Fibroblast of lung (primary cell): ENCODE data around the gene ARMC2. TPM values are rescaled to one million over a fixed set of nuclear protein-coding genes. Genes with fewer than 3 reads are reported as not detected.

Experiments
- DNase-seq, 2 donors: peaks; one replicate each; pipeline versions ENCODE4 v3.0.0 to v3.0.0-alpha.2; 2010; ENCODE audit warnings: low read depth in 2 of 2
- H2AFZ ChIP-seq: 2 replicates; pipeline ENCODE4 v1.5.1; 2012; ENCODE audit warnings: low read length, control low read depth, inconsistent platforms
- H3K27ac ChIP-seq: 2 replicates; pipeline ENCODE4 v1.5.1; 2011; ENCODE audit warnings: low read length, control low read depth; ENCODE audit not compliant: insufficient read depth
- H3K27me3 ChIP-seq: 2 replicates; pipeline ENCODE4 v1.5.1; 2011; ENCODE audit warnings: mild to moderate bottlenecking, low read length; ENCODE audit not compliant: control insufficient read depth, insufficient read depth
- H3K36me3 ChIP-seq: 2 replicates; pipeline ENCODE4 v1.5.1; 2011; ENCODE audit warnings: low read length; ENCODE audit not compliant: control insufficient read depth, insufficient read depth
- H3K4me1 ChIP-seq: 2 replicates; pipeline ENCODE4 v1.5.1; 2011; ENCODE audit warnings: low read length; ENCODE audit not compliant: control insufficient read depth, insufficient read depth; ENCODE audit errors: extremely low read depth
- H3K4me2 ChIP-seq: 2 replicates; pipeline ENCODE4 v1.5.1; 2011; ENCODE audit warnings: low read length, control low read depth; ENCODE audit not compliant: insufficient read depth; ENCODE audit errors: extremely low read depth
- H3K4me3 ChIP-seq, 4 experiments: fragments of 200-600 bp in 1 of 4; sonication (generic) in 1 of 4; replicated peaks in 1 of 4; 2 replicates each; pipeline ENCODE4 v1.5.1; 2011 to 2016; ENCODE audit warnings: low read length in 4 of 4, low read depth in 3 of 4, mild to moderate bottlenecking in 3 of 4, control low read depth in 2 of 4, inconsistent platforms in 1 of 4, mixed read lengths in 1 of 4; ENCODE audit not compliant: insufficient read depth in 1 of 4; ENCODE audit errors: control extremely low read depth in 1 of 4
- H3K79me2 ChIP-seq: 2 replicates; pipeline ENCODE4 v1.5.1; 2012; ENCODE audit warnings: mild to moderate bottlenecking, low read length, inconsistent platforms; ENCODE audit not compliant: control insufficient read depth, insufficient read depth
- H3K9ac ChIP-seq: 2 replicates; pipeline ENCODE4 v1.5.1; 2011; ENCODE audit warnings: mild to moderate bottlenecking, low read length, control low read depth; ENCODE audit not compliant: insufficient read depth
- H3K9me3 ChIP-seq: 2 replicates; pipeline ENCODE4 v1.5.1; 2012; ENCODE audit warnings: low read depth, low read length; ENCODE audit not compliant: control insufficient read depth, insufficient read depth
- H4K20me1 ChIP-seq: 2 replicates; pipeline ENCODE4 v1.5.1; 2011; ENCODE audit warnings: low read length; ENCODE audit not compliant: control insufficient read depth, insufficient read depth; ENCODE audit errors: extremely low read depth
- CTCF ChIP-seq, 2 donors: IDR thresholded peaks in 1 of 2; conservative IDR thresholded peaks in 1 of 2; 1 replicate in 1 of 2; 2 replicates in 1 of 2; pipeline ENCODE4 v1.5.1; 2011 to 2012; ENCODE audit warnings: low read length in 2 of 2, control low read depth in 1 of 2, inconsistent platforms in 1 of 2, low read depth in 1 of 2, mild to moderate bottlenecking in 1 of 2
- EZH2 ChIP-seq: IDR thresholded peaks from 2 replicates; pipeline ENCODE4 v1.5.1; 2012; ENCODE audit warnings: low read length, control low read depth, mild to moderate bottlenecking; ENCODE audit errors: missing control alignments
- polyA plus RNA-seq, 2 donors: library from polyadenylated mRNA; depleted of rRNA in 1 of 2; stranded (reverse) in 1 of 2; unstranded in 1 of 2; fragments of >200 nt; gene quantifications; 2 replicates each; pipeline ENCODE4 v1.2.1, GENCODE V29; 2011 to 2012; ENCODE audit warnings: missing spikeins in 1 of 2
- total RNA-seq: library from RNA; depleted of rRNA; stranded (reverse); fragments of >200 nt; gene quantifications from 2 replicates; pipeline ENCODE4 v1.2.1, GENCODE V29; 2014

Gene ARMC2
- total and polyA plus RNA-seq, 2 donors (not counting 1 experiment from before 2014, with no cell fraction given), result 4.0 to 6.2 TPM

GRCh38 chr6:108837236-108837971, 10.8 kb upstream of the ARMC2 start:
- DNase-seq, result peak; percentile 27 to 39
- Histone ChIP-seq H3K36me3 (no peaks in the 10 kb centered on the region), H3K9me3 (no peaks in the 10 kb centered on the region), H3K4me1 (no peaks in the 10 kb centered on the region), H3K4me2 (no peak overlapping the region), H2AFZ (no peak overlapping the region), H3K27ac (no peak overlapping the region), H3K9ac (no peak overlapping the region), H4K20me1 (no peaks in the 10 kb centered on the region), H3K4me3 (no peak overlapping the region), H3K27me3 (no peaks in the 10 kb centered on the region), H3K79me2 (no peaks in the 10 kb centered on the region)
- TF ChIP-seq EZH2 (no peak), CTCF (conservative IDR thresholded peaks at IDR 0.05 in 1 of 2, IDR thresholded peaks at IDR 0.05 in 1 of 2; ENCODE audit: low read depth in 1 of 2, low read length in 2 of 2) (no peak)

GRCh38 chr6:108838101-108838717, 10.0 kb upstream of the ARMC2 start:
- H4K20me1 ChIP-seq, result no peaks in the 10 kb centered on the region
- no peaks in the 10 kb centered on the region for H3K36me3 ChIP-seq
- H3K27me3 ChIP-seq, result no peaks in the 10 kb centered on the region
- no peaks in the 10 kb centered on the region for H3K79me2 ChIP-seq
- H2AFZ ChIP-seq, result no peak overlapping the region
- no peak overlapping the region for H3K4me2 ChIP-seq
- peak; percentile 14 to 36 for DNase-seq
- no peaks in the 10 kb centered on the region for H3K9me3 ChIP-seq
- peak in 1 of 2 donors; percentile 23 for TF ChIP-seq CTCF (conservative IDR thresholded peaks at IDR 0.05 in 1 of 2, IDR thresholded peaks at IDR 0.05 in 1 of 2; ENCODE audit: low read depth in 1 of 2, low read length in 2 of 2)
- no peak for TF ChIP-seq EZH2
- no peak overlapping the region for H3K9ac ChIP-seq
- no peak overlapping the region for H3K4me3 ChIP-seq
- no peak overlapping the region for H3K27ac ChIP-seq
- H3K4me1 ChIP-seq, result no peaks in the 10 kb centered on the region

- DNase-seq, result no peak
These were observed 9.1 kb upstream of the ARMC2 start for GRCh38 chr6:108839083-108839642.

More at GRCh38 chr6:108839083-108839642, 9.1 kb upstream of the ARMC2 start:
- Histone ChIP-seq H3K36me3 (no peaks in the 10 kb centered on the region), H3K4me3 (no peak overlapping the region), H3K4me2 (no peak overlapping the region), H3K9me3 (no peaks in the 10 kb centered on the region), H4K20me1 (no peaks in the 10 kb centered on the region), H3K27ac (no peak overlapping the region), H3K27me3 (no peaks in the 10 kb centered on the region), H3K79me2 (no peaks in the 10 kb centered on the region), H2AFZ (no peak overlapping the region), H3K4me1 (no peaks in the 10 kb centered on the region), H3K9ac (no peak overlapping the region)
- no peak for TF ChIP-seq CTCF (conservative IDR thresholded peaks at IDR 0.05 in 1 of 2, IDR thresholded peaks at IDR 0.05 in 1 of 2; ENCODE audit: low read depth in 1 of 2, low read length in 2 of 2)
